WTC11 (cell line): ENCODE measurements around the gene DLL4.

Experiments
- HMGA2 ChIP-seq: fragments of 250-450 bp; sonication (Bioruptor Pico); IDR thresholded peaks from 2 replicates; pipeline ENCODE4 v1.4.0; 2021; ENCODE audit warnings: mild to moderate bottlenecking, moderate library complexity
- ZNF121 ChIP-seq: sonication (generic); formaldehyde crosslinking; IDR thresholded peaks from 2 replicates; pipeline ENCODE4 v1.8.0; 2023; ENCODE audit warnings: missing genetic modification reagents
- TF ChIP-seq, protein P1 (sequence below): sonication (generic); formaldehyde crosslinking; IDR thresholded peaks from 2 replicates; pipeline ENCODE4 v1.8.1; 2022; ENCODE audit warnings: low read depth, mild to moderate bottlenecking, moderate library complexity, missing genetic modification reagents, borderline replicate concordance
- TF ChIP-seq, protein P2 (sequence below): sonication (generic); formaldehyde crosslinking; IDR thresholded peaks from 2 replicates; pipeline ENCODE4 v1.8.0; 2023; ENCODE audit warnings: missing genetic modification reagents
- TF ChIP-seq, protein P3 (sequence below): fragments of 200-600 bp; IDR thresholded peaks from 2 replicates; pipeline ENCODE4 v1.8.0; 2022; ENCODE audit warnings: antibody characterized with exemption

DNA sequence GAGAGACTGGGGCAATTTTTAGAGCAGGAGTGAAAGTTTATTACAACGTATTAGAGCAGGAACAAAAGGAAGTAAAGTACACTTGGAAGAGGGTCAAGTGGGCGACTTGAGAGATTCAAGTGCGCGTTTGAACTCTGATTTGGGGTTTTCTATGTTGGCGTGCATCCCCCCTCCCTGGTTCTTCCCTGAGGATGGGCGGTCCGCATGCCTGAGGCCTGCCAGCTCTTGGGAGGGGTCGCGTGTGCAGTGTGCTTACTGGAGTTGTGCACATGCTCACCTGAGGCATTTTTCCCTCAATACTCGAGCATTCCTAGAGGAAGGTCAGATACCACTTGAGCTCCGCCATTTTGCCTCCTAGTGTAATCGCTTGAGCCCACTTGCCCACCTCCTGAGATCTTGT is 13.7 kb downstream of the DLL4 start:
- TF ChIP-seq, protein P1, sequence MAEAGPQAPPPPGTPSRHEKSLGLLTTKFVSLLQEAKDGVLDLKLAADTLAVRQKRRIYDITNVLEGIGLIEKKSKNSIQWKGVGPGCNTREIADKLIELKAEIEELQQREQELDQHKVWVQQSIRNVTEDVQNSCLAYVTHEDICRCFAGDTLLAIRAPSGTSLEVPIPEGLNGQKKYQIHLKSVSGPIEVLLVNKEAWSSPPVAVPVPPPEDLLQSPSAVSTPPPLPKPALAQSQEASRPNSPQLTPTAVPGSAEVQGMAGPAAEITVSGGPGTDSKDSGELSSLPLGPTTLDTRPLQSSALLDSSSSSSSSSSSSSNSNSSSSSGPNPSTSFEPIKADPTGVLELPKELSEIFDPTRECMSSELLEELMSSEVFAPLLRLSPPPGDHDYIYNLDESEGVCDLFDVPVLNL: no peak
- TF ChIP-seq HMGA2 (CRISPR knock-in tag): no peak
- TF ChIP-seq ZNF121: no peak
- TF ChIP-seq, protein P2, sequence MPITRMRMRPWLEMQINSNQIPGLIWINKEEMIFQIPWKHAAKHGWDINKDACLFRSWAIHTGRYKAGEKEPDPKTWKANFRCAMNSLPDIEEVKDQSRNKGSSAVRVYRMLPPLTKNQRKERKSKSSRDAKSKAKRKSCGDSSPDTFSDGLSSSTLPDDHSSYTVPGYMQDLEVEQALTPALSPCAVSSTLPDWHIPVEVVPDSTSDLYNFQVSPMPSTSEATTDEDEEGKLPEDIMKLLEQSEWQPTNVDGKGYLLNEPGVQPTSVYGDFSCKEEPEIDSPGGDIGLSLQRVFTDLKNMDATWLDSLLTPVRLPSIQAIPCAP (CRISPR knock-in tag): no peak
- TF ChIP-seq, protein P3, sequence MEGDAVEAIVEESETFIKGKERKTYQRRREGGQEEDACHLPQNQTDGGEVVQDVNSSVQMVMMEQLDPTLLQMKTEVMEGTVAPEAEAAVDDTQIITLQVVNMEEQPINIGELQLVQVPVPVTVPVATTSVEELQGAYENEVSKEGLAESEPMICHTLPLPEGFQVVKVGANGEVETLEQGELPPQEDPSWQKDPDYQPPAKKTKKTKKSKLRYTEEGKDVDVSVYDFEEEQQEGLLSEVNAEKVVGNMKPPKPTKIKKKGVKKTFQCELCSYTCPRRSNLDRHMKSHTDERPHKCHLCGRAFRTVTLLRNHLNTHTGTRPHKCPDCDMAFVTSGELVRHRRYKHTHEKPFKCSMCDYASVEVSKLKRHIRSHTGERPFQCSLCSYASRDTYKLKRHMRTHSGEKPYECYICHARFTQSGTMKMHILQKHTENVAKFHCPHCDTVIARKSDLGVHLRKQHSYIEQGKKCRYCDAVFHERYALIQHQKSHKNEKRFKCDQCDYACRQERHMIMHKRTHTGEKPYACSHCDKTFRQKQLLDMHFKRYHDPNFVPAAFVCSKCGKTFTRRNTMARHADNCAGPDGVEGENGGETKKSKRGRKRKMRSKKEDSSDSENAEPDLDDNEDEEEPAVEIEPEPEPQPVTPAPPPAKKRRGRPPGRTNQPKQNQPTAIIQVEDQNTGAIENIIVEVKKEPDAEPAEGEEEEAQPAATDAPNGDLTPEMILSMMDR: no peak
